GM23248 (cell line): Measurements from ENCODE around the gene MAP3K13. TPM values are rescaled to one million over a fixed set of nuclear protein-coding genes. Genes with fewer than 3 reads are reported as not detected.

Experiments used
- DNase-seq: peaks from one replicate; pipeline ENCODE4 v3.0.0-alpha.2; 2015
- H2AFZ ChIP-seq: fragments of 200-600 bp; sonication (generic); 2 replicates; pipeline ENCODE4 v1.6.1; 2016; ENCODE audit warnings: antibody characterized with exemption
- H3F3A ChIP-seq: fragments of 200-600 bp; sonication (generic); 2 replicates; pipeline ENCODE4 v1.6.1; 2016; ENCODE audit warnings: mild to moderate bottlenecking, antibody characterized with exemption, mixed run types; ENCODE audit not compliant: insufficient read depth
- H3K27ac ChIP-seq: fragments of 200-600 bp; sonication (generic); 2 replicates; pipeline ENCODE4 v1.5.1; 2016; ENCODE audit warnings: mild to moderate bottlenecking
- H3K27me3 ChIP-seq: fragments of 200-600 bp; sonication (generic); replicated peaks from 2 replicates; pipeline ENCODE4 v1.6.1; 2016; ENCODE audit warnings: mild to moderate bottlenecking; ENCODE audit not compliant: insufficient read depth
- H3K36me3 ChIP-seq: fragments of 200-600 bp; sonication (generic); 2 replicates; pipeline ENCODE4 v1.6.1; 2016; ENCODE audit warnings: low read depth, mild to moderate bottlenecking
- H3K4me1 ChIP-seq: fragments of 200-600 bp; sonication (generic); 2 replicates; pipeline ENCODE4 v1.6.1; 2016; ENCODE audit warnings: mild to moderate bottlenecking; ENCODE audit not compliant: insufficient read depth
- H3K4me2 ChIP-seq: fragments of 200-600 bp; sonication (generic); one replicate; pipeline ENCODE4 v1.6.1; 2016; ENCODE audit warnings: mild to moderate bottlenecking; ENCODE audit not compliant: unreplicated experiment
- H3K4me3 ChIP-seq: fragments of 200-600 bp; sonication (generic); 2 replicates; pipeline ENCODE4 v1.5.1; 2016; ENCODE audit warnings: mild to moderate bottlenecking
- H3K79me2 ChIP-seq: fragments of 200-600 bp; sonication (generic); 2 replicates; pipeline ENCODE4 v1.6.1; 2016; ENCODE audit warnings: mild to moderate bottlenecking; ENCODE audit not compliant: insufficient read depth
- H3K9ac ChIP-seq: fragments of 200-600 bp; sonication (generic); 2 replicates; pipeline ENCODE4 v1.6.1; 2016; ENCODE audit warnings: mild to moderate bottlenecking
- H3K9me2 ChIP-seq: fragments of 200-600 bp; sonication (generic); 2 replicates; pipeline ENCODE4 v1.6.1; 2016; ENCODE audit warnings: mixed run types, mild to moderate bottlenecking, moderate library complexity; ENCODE audit not compliant: insufficient read depth
- H3K9me3 ChIP-seq: fragments of 200-600 bp; sonication (generic); one replicate; pipeline ENCODE4 v1.6.1; 2017; ENCODE audit warnings: low read depth
- H4K20me1 ChIP-seq: fragments of 200-600 bp; sonication (generic); 2 replicates; pipeline ENCODE4 v1.6.0; 2016; ENCODE audit not compliant: insufficient read depth
- EZH2 ChIP-seq: fragments of 200-600 bp; sonication (generic); IDR thresholded peaks from 2 replicates; pipeline ENCODE4 v1.6.1; 2018; ENCODE audit warnings: antibody characterized with exemption, mild to moderate bottlenecking; ENCODE audit not compliant: insufficient read depth, poor library complexity, severe bottlenecking
- EZH2phosphoT487 ChIP-seq: fragments of 200-600 bp; sonication (generic); IDR thresholded peaks from 2 replicates; pipeline ENCODE4 v1.6.1; 2018; ENCODE audit warnings: antibody characterized with exemption, moderate library complexity, mild to moderate bottlenecking, low read depth; ENCODE audit not compliant: insufficient read depth
- WGBS, 2 experiments: methylation state at CpG; one replicate each; pipeline ENCODE4 v1.1.6; 2015 to 2017; ENCODE audit warnings: low lambda C conversion rate in 2 of 2, low coverage in 1 of 2; ENCODE audit errors: missing lambda C conversion rate in 2 of 2; 5-methylcytosine and 5-hydroxymethylcytosine counted together
- in situ Hi-C: fragments of 300-500 bp; cut with MboI; formaldehyde crosslinking; loops from 2 replicates; pipeline ENCODE4 v1.15.0; 2020
- polyA plus RNA-seq: library from polyadenylated mRNA; unstranded; fragments of >200 nt; fragmentation: Nextera tagmentation; extraction: Ambion mirVana; gene quantifications from 2 replicates; pipeline ENCODE4 v1.2.1, GENCODE V29; 2016
- total RNA-seq: library from RNA; depleted of rRNA; stranded (reverse); fragments of >200 nt; shearing (Covaris generic); gene quantifications from 2 replicates; pipeline ENCODE4 v1.2.3, GENCODE V29; 2014

Gene MAP3K13
- total and polyA plus RNA-seq, 2 experiments from 2014 or later = 14.8 to 52.5 TPM

GRCh38 chr3:185400866-185401265, 37.9 kb downstream of the MAP3K13 start:
- H3K79me2 ChIP-seq = no peaks in the 10 kb centered on the region
- no peak for DNase-seq
- H4K20me1 ChIP-seq = no peaks in the 10 kb centered on the region; the same call in 1 of the 2 replicates
- no peak overlapping the region for H2AFZ ChIP-seq
- 90 to 92% methylated on average over 1 of the region's 1 CpG for WGBS, 2 experiments
- no peaks in the 10 kb centered on the region for H3K27me3 ChIP-seq
- no peaks in the 10 kb centered on the region for H3K9me3 ChIP-seq
- TF ChIP-seq EZH2phosphoT487 (no peak), EZH2 (no peak)
- no peaks in the 10 kb centered on the region for H3K36me3 ChIP-seq
- in situ Hi-C loops = no loop called here
- no peak overlapping the region for H3K4me2 ChIP-seq
- H3K4me1 ChIP-seq = peaks cover 13% of the 10 kb centered on the region
- H3K9ac ChIP-seq = no peak overlapping the region
- H3K27ac ChIP-seq = no peak overlapping the region
- 0 out of 2 replicates have a peak, but pooled peaks cover 9% of the 10 kb centered on the region for H3F3A ChIP-seq
- no peaks in the 10 kb centered on the region; the same call in 1 of the 2 replicates for H3K9me2 ChIP-seq
- no peak overlapping the region for H3K4me3 ChIP-seq

DNA sequence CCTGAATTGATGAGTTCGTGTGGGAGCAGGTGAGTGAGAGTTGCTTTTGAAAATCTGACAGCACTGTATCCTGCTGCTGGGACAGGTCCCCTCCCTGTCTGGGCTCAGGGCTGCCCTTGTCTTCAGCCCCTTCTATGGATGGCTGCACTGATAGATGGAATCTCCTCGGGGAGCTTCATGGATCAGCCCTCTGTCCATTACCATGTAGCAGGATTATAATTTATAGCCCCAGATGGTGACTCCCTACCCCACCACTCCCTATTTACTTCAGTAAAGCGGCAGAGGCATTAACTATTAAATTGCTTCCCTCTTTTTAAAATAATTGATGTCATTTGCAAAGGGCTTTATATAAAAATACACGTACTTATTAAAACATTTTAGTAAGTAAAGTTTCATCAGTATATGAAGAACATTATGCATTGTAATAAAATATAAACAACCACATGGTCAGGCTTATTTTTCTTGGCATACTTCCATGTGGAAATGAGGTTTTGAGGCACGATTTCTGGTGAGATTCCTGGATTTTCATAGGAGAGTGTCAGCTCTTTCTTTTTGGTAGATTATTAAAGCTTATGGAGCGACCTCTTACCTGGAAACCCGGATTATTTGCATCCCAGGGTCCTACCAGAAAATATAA, 38.5 kb downstream of the MAP3K13 start:
- DNase-seq = no peak

GRCh38 chr3:185402561-185402960, 39.6 kb downstream of the MAP3K13 start:
- Histone ChIP-seq H3K36me3 (no peaks in the 10 kb centered on the region), H2AFZ (no peak overlapping the region), H3K4me2 (no peak overlapping the region), H3K27me3 (no peaks in the 10 kb centered on the region), H3K27ac (no peak overlapping the region), H3F3A (0 out of 2 replicates have a peak, but pooled peaks cover 9% of the 10 kb centered on the region), H3K4me1 (peaks cover 13% of the 10 kb centered on the region), H3K79me2 (no peaks in the 10 kb centered on the region), H4K20me1 (no peaks in the 10 kb centered on the region; the same call in 1 of the 2 replicates), H3K9ac (no peak overlapping the region), H3K9me3 (no peaks in the 10 kb centered on the region), H3K4me3 (no peak overlapping the region), H3K9me2 (no peaks in the 10 kb centered on the region; the same call in 1 of the 2 replicates)
- TF ChIP-seq EZH2phosphoT487 = no peak
- DNase-seq = peak; percentile 43
- in situ Hi-C loops = no loop called here
- WGBS, 2 experiments = 72 to 77% methylated on average over 5 of the region's 5 CpGs

More for the DNA sequence above, 38.5 kb downstream of the MAP3K13 start:
- H3K27me3 ChIP-seq = no peaks in the 10 kb centered on the region
- H4K20me1 ChIP-seq = no peaks in the 10 kb centered on the region; the same call in 1 of the 2 replicates
- H3K27ac ChIP-seq = no peak overlapping the region
- peaks cover 13% of the 10 kb centered on the region for H3K4me1 ChIP-seq
- no peaks in the 10 kb centered on the region for H3K36me3 ChIP-seq
- no peak for TF ChIP-seq EZH2phosphoT487
- no peak for TF ChIP-seq EZH2
- H3K9me2 ChIP-seq = no peaks in the 10 kb centered on the region; the same call in 1 of the 2 replicates
- H3K4me3 ChIP-seq = no peak overlapping the region
- 48 to 52% methylated on average over 7 of the region's 7 CpGs for WGBS, 2 experiments
- no peak overlapping the region for H3K9ac ChIP-seq
- in situ Hi-C loops = no loop called here
- H3K9me3 ChIP-seq = no peaks in the 10 kb centered on the region
- H3F3A ChIP-seq = 0 out of 2 replicates have a peak, but pooled peaks cover 9% of the 10 kb centered on the region
- no peak overlapping the region for H2AFZ ChIP-seq
- no peak overlapping the region for H3K4me2 ChIP-seq
- no peaks in the 10 kb centered on the region for H3K79me2 ChIP-seq

GRCh38 chr3:185403002-185403401, 40.1 kb downstream of the MAP3K13 start:
- Histone ChIP-seq H3K4me1 (peaks cover 13% of the 10 kb centered on the region), H4K20me1 (no peaks in the 10 kb centered on the region; the same call in 1 of the 2 replicates), H3K36me3 (no peaks in the 10 kb centered on the region), H3K9ac (no peak overlapping the region), H3K9me2 (no peaks in the 10 kb centered on the region; the same call in 1 of the 2 replicates), H3K27me3 (no peaks in the 10 kb centered on the region), H3K4me2 (no peak overlapping the region), H3K27ac (no peak overlapping the region), H2AFZ (no peak overlapping the region), H3K4me3 (no peak overlapping the region), H3K9me3 (no peaks in the 10 kb centered on the region), H3K79me2 (no peaks in the 10 kb centered on the region), H3F3A (0 out of 2 replicates have a peak, but pooled peaks cover 9% of the 10 kb centered on the region)
- DNase-seq = no peak
- no peak for TF ChIP-seq EZH2phosphoT487
- no peak for TF ChIP-seq EZH2
- WGBS, 2 experiments = 96 to 98% methylated on average over 3 of the region's 3 CpGs
- in situ Hi-C loops = no loop called here
